ENCODE measurements around the gene PARD6B.
A peak's percentile ranks its signal among the peaks of the same experiment; 100 is the strongest.
"Not testable (repeated sequence)": the region's sequence is repeated elsewhere in the genome, so short reads cannot be mapped to it uniquely, and the experiment has no call there.

PARD6B gene

GRCh38 chr20:50711113-50711825, 20.1 kb upstream of the PARD6B start:
- Mint-ChIP-seq H3K4me1 (peaks cover 39% of the 10 kb centered on the region), H3K4me3 (no peak overlapping the region), H3K27me3 (ENCODE audit: low read depth, poor library complexity) (peaks cover 4% of the 10 kb centered on the region), H3K36me3 (ENCODE audit: low read depth) (no peaks in the 10 kb centered on the region), H3K9me3 (peaks cover 3% of the 10 kb centered on the region), H3K27ac (no peak overlapping the region)
- TF ChIP-seq CTCF (IDR thresholded peaks at IDR 0.05), result no peak
- no peak for DNase-seq

- no peak for TF ChIP-seq CTCF (IDR thresholded peaks at IDR 0.05)
- no peaks in the 10 kb centered on the region for H3K27me3 Mint-ChIP-seq (ENCODE audit: low read depth, poor library complexity)
- H3K4me3 Mint-ChIP-seq, result no peak overlapping the region
- DNase-seq, result no peak
- peak overlapping the region; percentile 89 for H3K27ac Mint-ChIP-seq
- H3K36me3 Mint-ChIP-seq (ENCODE audit: low read depth), result no peaks in the 10 kb centered on the region
- H3K9me3 Mint-ChIP-seq, result no peaks in the 10 kb centered on the region
- peaks cover 49% of the 10 kb centered on the region for H3K4me1 Mint-ChIP-seq
Observed at GRCh38 chr20:50712771-50713656, 18.4 kb upstream of the PARD6B start.

GRCh38 chr20:50713657-50714101, 17.7 kb upstream of the PARD6B start:
- Mint-ChIP-seq H3K9me3 (no peaks in the 10 kb centered on the region), H3K4me3 (no peak overlapping the region), H3K4me1 (peaks cover 55% of the 10 kb centered on the region), H3K27ac (peak overlapping the region; percentile 68), H3K36me3 (ENCODE audit: low read depth) (no peaks in the 10 kb centered on the region), H3K27me3 (ENCODE audit: low read depth, poor library complexity) (no peaks in the 10 kb centered on the region)
- TF ChIP-seq CTCF (IDR thresholded peaks at IDR 0.05), result no peak
- DNase-seq, result no peak

- H3K27me3 Mint-ChIP-seq (ENCODE audit: low read depth, poor library complexity); DNase-seq; H3K27ac Mint-ChIP-seq; H3K4me3 Mint-ChIP-seq; H3K36me3 Mint-ChIP-seq (ENCODE audit: low read depth); H3K9me3 Mint-ChIP-seq: not testable (repeated sequence)
- peaks cover 53% of the 10 kb centered on the region for H3K4me1 Mint-ChIP-seq
Observed at GRCh38 chr20:50714426-50714825, 17.0 kb upstream of the PARD6B start.

GRCh38 chr20:50715694-50716093, 15.7 kb upstream of the PARD6B start:
- Mint-ChIP-seq H3K9me3 (no peaks in the 10 kb centered on the region), H3K27ac (no peak overlapping the region), H3K4me1 (peaks cover 55% of the 10 kb centered on the region), H3K4me3 (no peak overlapping the region), H3K27me3 (ENCODE audit: low read depth, poor library complexity) (no peaks in the 10 kb centered on the region), H3K36me3 (ENCODE audit: low read depth) (no peaks in the 10 kb centered on the region)
- TF ChIP-seq CTCF (IDR thresholded peaks at IDR 0.05), result no peak
- no peak for DNase-seq

- TF ChIP-seq CTCF (IDR thresholded peaks at IDR 0.05), result no peak
- DNase-seq, result no peak
Observed at GRCh38 chr20:50716518-50716917, 14.9 kb upstream of the PARD6B start.

More at GRCh38 chr20:50716518-50716917, 14.9 kb upstream of the PARD6B start:
- H3K9me3 Mint-ChIP-seq, result no peaks in the 10 kb centered on the region
- no peaks in the 10 kb centered on the region for H3K27me3 Mint-ChIP-seq (ENCODE audit: low read depth, poor library complexity)
- no peak overlapping the region for H3K27ac Mint-ChIP-seq
- H3K4me1 Mint-ChIP-seq, result peaks cover 48% of the 10 kb centered on the region
- no peaks in the 10 kb centered on the region for H3K36me3 Mint-ChIP-seq (ENCODE audit: low read depth)
- no peak overlapping the region for H3K4me3 Mint-ChIP-seq
